HEK293T (cell line): ENCODE data around the gene RERG.

Experiments used
- CTCF ChIA-PET: fragments of 350-600 bp; formaldehyde crosslinking; extraction: SDS; loops from one replicate; lab custom pipeline; 2021; ENCODE audit warnings: antibody characterized with exemption, inconsistent platforms; lab: Yijun Ruan, JAX
- POLR2A ChIA-PET: fragments of 350-600 bp; formaldehyde crosslinking; extraction: SDS; loops from one replicate; lab custom pipeline; 2020; ENCODE audit warnings: antibody characterized with exemption, inconsistent platforms; lab: Yijun Ruan, JAX
- DNase-seq: peaks from one replicate; pipeline ENCODE4 v3.0.0; 2012; ENCODE audit warnings: mixed read lengths; ENCODE audit errors: extremely low spot score
- ARNT ChIP-seq: fragments of 450-650 bp; IDR thresholded peaks from 2 replicates; pipeline ENCODE4 v1.6.1; 2017; ENCODE audit warnings: mild to moderate bottlenecking
- BHLHE40 ChIP-seq: fragments of 450-650 bp; IDR thresholded peaks from 2 replicates; pipeline ENCODE4 v1.6.1; 2016; ENCODE audit warnings: mild to moderate bottlenecking, moderate library complexity, borderline replicate concordance
- CTBP1 ChIP-seq: fragments of 450-650 bp; IDR thresholded peaks from 2 replicates; pipeline ENCODE4 v1.6.1; 2016; ENCODE audit warnings: borderline replicate concordance
- ELF4 ChIP-seq: fragments of 450-650 bp; IDR thresholded peaks from 2 replicates; pipeline ENCODE4 v1.6.1; 2017; ENCODE audit warnings: antibody characterized with exemption
- FOXA1 ChIP-seq: fragments of 450-650 bp; IDR thresholded peaks from 2 replicates; pipeline ENCODE4 v1.6.1; 2016; ENCODE audit warnings: mild to moderate bottlenecking
- FOXK2 ChIP-seq: fragments of 450-650 bp; IDR thresholded peaks from 2 replicates; pipeline ENCODE4 v1.6.1; 2016; ENCODE audit warnings: mild to moderate bottlenecking
- FOXM1 ChIP-seq: fragments of 450-650 bp; IDR thresholded peaks from 2 replicates; pipeline ENCODE4 v1.6.1; 2017; ENCODE audit warnings: mild to moderate bottlenecking, borderline replicate concordance
- HDGF ChIP-seq: fragments of 450-650 bp; IDR thresholded peaks from 2 replicates; pipeline ENCODE4 v1.6.1; 2017; ENCODE audit warnings: antibody characterized with exemption, borderline replicate concordance
- L3MBTL2 ChIP-seq: fragments of 450-650 bp; conservative IDR thresholded peaks from 2 replicates; pipeline ENCODE4 v1.6.1; 2016; ENCODE audit warnings: mild to moderate bottlenecking
- LEF1 ChIP-seq: fragments of 450-650 bp; IDR thresholded peaks from 2 replicates; pipeline ENCODE4 v1.6.1; 2017; ENCODE audit warnings: mild to moderate bottlenecking, borderline replicate concordance
- NFRKB ChIP-seq: fragments of 450-650 bp; IDR thresholded peaks from 2 replicates; pipeline ENCODE4 v1.6.1; 2016; ENCODE audit warnings: mild to moderate bottlenecking, moderate library complexity
- PKNOX1 ChIP-seq: fragments of 450-650 bp; IDR thresholded peaks from 2 replicates; pipeline ENCODE4 v1.6.1; 2016
- SP1 ChIP-seq: fragments of 450-650 bp; IDR thresholded peaks from 2 replicates; pipeline ENCODE4 v1.6.1; 2017
- SUZ12 ChIP-seq: fragments of 450-650 bp; IDR thresholded peaks from 2 replicates; pipeline ENCODE4 v1.6.1; 2016; ENCODE audit warnings: mild to moderate bottlenecking
- TARDBP ChIP-seq: fragments of 450-650 bp; IDR thresholded peaks from 2 replicates; pipeline ENCODE4 v1.6.1; 2016
- ZNF384 ChIP-seq: fragments of 450-650 bp; IDR thresholded peaks from 2 replicates; pipeline ENCODE4 v1.6.1; 2016

The RERG gene

DNA sequence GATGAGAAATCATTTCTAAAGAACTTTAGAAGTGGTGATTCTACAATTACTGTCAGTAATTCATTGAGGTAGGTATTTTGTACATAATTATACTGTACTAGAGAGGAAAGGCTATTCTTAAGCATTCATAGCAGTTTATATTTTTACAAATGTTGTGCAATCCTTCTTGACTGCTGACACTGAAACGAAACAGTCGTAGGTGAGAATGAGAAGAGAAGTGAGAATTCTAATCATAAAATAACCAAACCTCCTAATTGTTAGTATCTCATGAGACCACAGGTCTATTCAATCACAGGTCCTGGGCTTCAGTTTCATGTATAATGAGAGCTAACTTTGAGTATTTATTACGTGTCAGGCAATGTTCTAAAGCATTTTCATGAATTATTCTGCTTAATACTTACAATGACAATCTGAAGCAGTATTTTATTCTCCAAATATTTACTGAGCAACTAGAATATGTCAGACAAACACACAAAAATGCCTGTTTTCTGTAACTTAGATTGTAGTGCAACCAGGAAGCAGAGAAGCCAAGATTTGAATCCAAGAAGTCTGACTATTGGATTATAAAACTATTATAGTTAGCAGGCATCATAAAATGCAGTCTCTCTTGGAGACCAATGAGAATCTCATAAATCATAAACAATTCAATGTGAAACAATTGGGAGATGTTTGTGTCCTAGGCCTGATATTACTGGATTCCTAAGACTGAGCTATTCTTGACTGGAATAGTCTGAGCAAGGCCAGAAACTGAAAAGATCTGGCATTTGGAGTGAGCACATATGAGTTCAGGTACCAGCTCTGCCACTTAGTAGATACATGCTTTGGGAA, 24.3 kb downstream of the RERG start:
- POLR2A ChIA-PET, result no interaction called here
- CTCF ChIA-PET, result interaction anchor here (1.5 kb wide), 1 partner anchor 18 kb away, joined by 5 read pairs; no protein-coding TSS in a partner anchor
- DNase-seq, result no peak
- no peak for TF ChIP-seq CTBP1
- no peak for TF ChIP-seq TARDBP
- TF ChIP-seq LEF1, result no peak
- no peak for TF ChIP-seq PKNOX1
- TF ChIP-seq FOXM1, result no peak
- TF ChIP-seq ARNT, result no peak
- no peak for TF ChIP-seq FOXK2
- no peak for TF ChIP-seq FOXA1
- TF ChIP-seq SP1, result no peak
- TF ChIP-seq SUZ12, result no peak
- TF ChIP-seq BHLHE40, result no peak
- no peak for TF ChIP-seq HDGF
- no peak for TF ChIP-seq L3MBTL2
- TF ChIP-seq ELF4, result no peak
- no peak for TF ChIP-seq NFRKB
- no peak for TF ChIP-seq ZNF384

GRCh38 chr12:15196221-15196620, 25.0 kb downstream of the RERG start:
- no peak for TF ChIP-seq HDGF
- TF ChIP-seq CTBP1, result no peak
- TF ChIP-seq PKNOX1, result no peak
- TF ChIP-seq SP1, result no peak
- no peak for TF ChIP-seq FOXA1
- no peak for TF ChIP-seq LEF1
- no peak for TF ChIP-seq BHLHE40
- TF ChIP-seq FOXK2, result no peak
- TF ChIP-seq NFRKB, result no peak
- ChIA-PET CTCF (interaction anchor here (2.0 kb wide), 1 partner anchor 25 kb away, joined by 7 read pairs; the partner anchor contains the start of gene RERG), POLR2A (no interaction called here)
- no peak for DNase-seq

DNA sequence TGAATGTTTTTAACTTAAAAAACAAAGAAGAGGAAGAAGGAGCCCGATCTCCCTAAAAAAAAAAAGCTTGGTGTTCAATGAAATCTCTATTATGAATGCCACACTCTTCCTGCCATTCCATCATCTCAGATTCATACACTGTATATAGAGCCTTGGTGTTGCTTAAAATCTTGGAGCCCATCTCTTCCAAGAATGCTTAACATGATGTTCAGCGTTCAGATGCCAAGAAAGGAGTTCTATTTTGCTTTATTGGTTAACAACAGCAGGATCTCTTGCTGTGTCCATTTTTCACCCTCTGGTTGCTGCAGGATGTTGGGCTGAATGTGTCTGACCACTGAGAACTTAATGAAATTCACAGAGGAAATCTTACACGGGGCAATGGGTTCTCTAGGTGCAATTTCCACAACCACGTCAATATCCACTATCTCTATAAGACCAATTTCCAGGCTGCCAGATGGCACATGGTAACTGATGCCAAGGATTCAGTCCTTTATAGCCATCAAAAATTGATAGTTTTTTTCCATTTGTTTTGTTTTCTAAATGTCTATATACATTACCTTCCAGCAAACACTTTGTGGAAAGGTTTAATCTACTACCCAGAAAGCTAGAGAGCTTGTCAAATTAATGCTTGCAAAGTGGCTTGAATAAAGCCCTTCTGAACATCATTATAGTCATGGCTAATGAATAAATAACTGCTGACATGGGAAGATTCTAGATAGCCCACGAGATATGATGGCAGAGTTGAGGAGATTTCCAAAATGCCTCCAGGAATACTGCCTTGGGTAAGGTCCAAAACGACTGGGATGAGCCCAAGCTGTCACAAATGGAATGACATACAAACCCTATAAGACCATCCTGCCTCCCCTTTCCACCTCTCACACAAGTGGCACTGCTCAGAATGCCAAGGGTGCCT, 26.5 kb downstream of the RERG start:
- TF ChIP-seq FOXA1, result no peak
- TF ChIP-seq SP1, result no peak
- no peak for TF ChIP-seq SUZ12
- no peak for TF ChIP-seq CTBP1
- TF ChIP-seq ELF4, result no peak
- no peak for TF ChIP-seq FOXK2
- TF ChIP-seq FOXM1, result no peak
- no peak for TF ChIP-seq TARDBP
- no peak for TF ChIP-seq ARNT
- no peak for TF ChIP-seq NFRKB
- no peak for TF ChIP-seq ZNF384
- POLR2A ChIA-PET, result no interaction called here
- no peak for DNase-seq
- CTCF ChIA-PET, result interaction anchor here (0.5 to 2.0 kb wide), 3 partner anchors 27 to 784 kb away, joined by 3 to 7 read pairs (median 4); partner anchors contain the start of gene RERG

DNA sequence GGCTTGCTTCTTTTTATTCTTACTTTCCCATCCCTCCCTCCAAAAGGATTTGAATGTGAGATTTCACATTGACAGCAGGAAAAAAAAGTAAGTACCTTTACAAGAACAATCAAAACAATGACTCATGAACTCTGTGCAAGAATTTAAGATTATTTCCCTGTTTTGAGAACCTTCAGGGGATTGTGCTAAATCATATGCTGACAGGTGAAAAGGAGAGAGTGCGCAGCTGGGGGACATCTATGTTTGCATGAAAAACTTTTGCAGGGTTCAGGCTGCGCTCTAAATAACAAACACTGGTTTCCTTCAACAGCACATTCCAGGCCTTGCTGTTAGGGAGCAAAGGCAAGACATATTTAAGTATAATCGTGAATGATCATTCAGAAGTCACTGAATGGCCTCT, 27.3 kb downstream of the RERG start:
- no peak for DNase-seq
- TF ChIP-seq SUZ12, result no peak
- TF ChIP-seq HDGF, result no peak
- TF ChIP-seq PKNOX1, result peak; percentile 71
- POLR2A ChIA-PET, result no interaction called here

DNA sequence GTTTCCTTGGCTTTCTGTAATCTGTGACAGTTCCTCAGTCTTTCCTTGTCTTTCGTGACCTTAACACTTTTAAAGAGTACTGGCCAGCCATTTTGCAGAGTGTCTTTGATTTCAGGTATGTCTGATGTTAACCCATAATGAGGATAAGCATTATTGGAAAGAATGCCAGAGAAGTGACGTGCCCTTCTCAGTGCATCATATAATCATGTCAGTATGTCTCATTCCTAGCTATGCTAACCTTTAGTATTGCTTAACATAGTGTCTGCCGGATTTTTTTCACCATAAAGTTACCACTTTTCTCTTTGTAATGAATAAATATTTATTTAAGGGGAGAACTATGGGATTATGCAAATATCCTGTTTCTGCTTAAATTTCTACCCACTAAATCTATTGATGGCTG, 28.5 kb downstream of the RERG start:
- no peak for DNase-seq
- CTCF ChIA-PET, result no interaction called here
- POLR2A ChIA-PET, result no interaction called here
- TF ChIP-seq SP1 (no peak), LEF1 (no peak), ZNF384 (no peak), FOXM1 (no peak), ARNT (no peak), FOXA1 (no peak), CTBP1 (no peak), L3MBTL2 (no peak), FOXK2 (no peak), HDGF (no peak), ELF4 (no peak), TARDBP (no peak), BHLHE40 (no peak), SUZ12 (no peak), PKNOX1 (no peak), NFRKB (no peak)

More for the DNA sequence above, 27.3 kb downstream of the RERG start:
- CTCF ChIA-PET, result no interaction called here
